Psoas muscle (tissue), 8 donors: ENCODE measurements around the gene STK40. TPM values are rescaled to one million over a fixed set of nuclear protein-coding genes. Genes with fewer than 3 reads are reported as not detected.

Source experiments
- ATAC-seq, 4 donors: fragments of 200-7000 bp; cut with Tn5 transposase; one replicate each; pipeline ENCODE4 v1.9.1; 2020; ENCODE audit warnings: moderate library complexity in 3 of 4, mild to moderate bottlenecking in 2 of 4
- DNase-seq, 2 donors: peaks; one replicate each; pipeline ENCODE4 v3.0.0-alpha.2; 2020
- H3K27ac ChIP-seq: fragments of 200-600 bp; one replicate; pipeline ENCODE4 v1.8.0; 2022
- H3K27me3 ChIP-seq, 3 donors: fragments of 200-600 bp in 1 of 3; one replicate each; pipeline versions ENCODE4 v1.6.1 to v1.8.0; 2013 to 2022; ENCODE audit warnings: low read length in 2 of 3, mild to moderate bottlenecking in 2 of 3, moderate library complexity in 1 of 3; ENCODE audit not compliant: insufficient read depth in 3 of 3
- H3K36me3 ChIP-seq, 2 donors: fragments of 200-600 bp in 1 of 2; one replicate each; pipeline versions ENCODE4 v1.6.1 to v1.8.0; 2013 to 2022; ENCODE audit warnings: low read depth in 1 of 2, mild to moderate bottlenecking in 1 of 2, moderate library complexity in 1 of 2; ENCODE audit not compliant: insufficient read depth in 1 of 2
- H3K4me1 ChIP-seq: fragments of 200-600 bp; one replicate; pipeline ENCODE4 v1.8.0; 2022
- H3K4me3 ChIP-seq: fragments of 200-600 bp; one replicate; pipeline ENCODE4 v1.8.0; 2022; ENCODE audit warnings: mild to moderate bottlenecking
- H3K9me3 ChIP-seq: fragments of 200-600 bp; one replicate; pipeline ENCODE4 v1.8.0; 2022
- WGBS, 3 donors: extraction: QIAGEN DNeasy Blood & Tissue Kit; methylation state at CpG; one replicate each; pipeline versions ENCODE4 v1.1.6 to v1.1.7; 2013; 5-methylcytosine and 5-hydroxymethylcytosine counted together
- intact Hi-C, 2 donors: fragments of 100-400 bp; cut with DNase I; formaldehyde crosslinking; loops; one replicate each; pipeline versions ENCODE4 v1.11.0 to v1.14.2; 2022
- polyA plus RNA-seq, 3 donors: library from polyadenylated mRNA; stranded (reverse); fragments of 200-250 nt; gene quantifications; one replicate each; pipeline ENCODE4 v1.2.3, GENCODE V29; 2013
- total RNA-seq, 4 donors: library from RNA; stranded (reverse); fragmentation: NEBNext Ultra II Directional in 2 of 4; extraction: Animal tissue kit (Norgen Biotek cat#: 25700) in 2 of 4; gene quantifications; one replicate each; pipeline versions ENCODE4 v1.2.1 to v1.2.4, GENCODE V29; 2021 to 2023
- TF ChIP-seq, protein P1 (sequence below): fragments of 200-600 bp; IDR thresholded peaks from one replicate; pipeline ENCODE4 v1.8.0; 2022; ENCODE audit warnings: antibody characterized with exemption
- donor health status: healthy with polysubstance abuse.
- donor health status: DM: no; HTN: no; CAD: no; lungs with moderate emphysema.
- donor health status: Bipolar disorder and iron deficiency.
- donor health status: healthy.
- donor health status: DM: yes; HTN: yes; CAD: no.
- donor health status: DM: no; HTN: no; CAD: no.
- donor health status: DM: no; HTN: no; CAD: no.
- donor health status: DM: yes; HTN: yes; CAD: no.

Gene STK40
- total and polyA plus RNA-seq, 7 donors = 84.4 to 312 (median 162) TPM

DNA sequence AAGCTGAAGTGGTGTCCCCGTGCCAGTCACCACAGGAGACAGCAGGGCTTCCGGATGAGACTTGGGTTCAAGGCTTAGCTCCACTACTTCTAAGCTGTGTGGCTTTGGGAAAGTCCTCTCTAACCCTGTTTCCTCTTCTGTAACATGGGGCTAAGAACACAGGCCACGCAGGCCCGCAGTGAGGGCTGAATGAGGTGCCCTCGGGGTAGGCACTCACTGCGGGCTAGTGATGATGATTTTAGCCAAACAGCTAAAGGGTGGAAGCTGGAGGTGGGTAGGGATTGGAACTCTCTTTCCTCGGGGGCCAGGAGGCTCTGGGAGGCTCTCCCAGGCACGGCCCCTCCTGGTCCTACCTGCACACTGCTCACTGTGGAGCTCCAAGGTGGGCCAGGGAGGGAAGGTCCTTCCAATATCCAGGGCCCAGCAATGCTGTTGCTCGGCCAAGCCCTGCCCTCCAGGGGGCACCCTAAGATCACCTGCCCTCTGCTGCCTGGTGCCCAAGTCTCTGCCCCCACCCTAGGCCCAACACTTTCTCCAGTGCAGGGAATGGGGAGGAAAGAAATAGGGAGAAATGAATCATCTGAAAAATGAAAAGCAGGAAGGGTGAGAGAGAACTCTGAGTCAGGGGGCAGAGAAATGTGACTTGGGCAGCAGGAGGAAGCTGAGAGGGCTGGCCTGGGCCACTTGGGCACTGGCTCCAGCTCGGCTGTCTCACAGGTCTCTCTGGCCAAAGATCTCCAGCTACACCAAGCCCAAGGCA lies 43.1 kb downstream of the STK40 start:
- peaks cover 38% of the 10 kb centered on the region for H3K4me1 ChIP-seq
- H3K27ac ChIP-seq = peak overlapping the region; percentile 78
- no peak overlapping the region for H3K4me3 ChIP-seq
- WGBS, 3 donors = 75 to 84% (median 81%) methylated on average over 10 of the region's 10 CpGs
- DNase-seq (peak; percentile 52 to 80), ATAC-seq (peak; percentile 58 to 67 (median 64))
- intact Hi-C loops = loop anchor here (1.0 to 5.0 kb wide), 3 partner anchors 13 to 80 kb away; no protein-coding TSS in a partner anchor
- no peaks in the 10 kb centered on the region for H3K27me3 ChIP-seq
- H3K36me3 ChIP-seq = peaks cover 8 to 82% of the 10 kb centered on the region in 2 donors
- no peaks in the 10 kb centered on the region for H3K9me3 ChIP-seq
- TF ChIP-seq, protein P1, sequence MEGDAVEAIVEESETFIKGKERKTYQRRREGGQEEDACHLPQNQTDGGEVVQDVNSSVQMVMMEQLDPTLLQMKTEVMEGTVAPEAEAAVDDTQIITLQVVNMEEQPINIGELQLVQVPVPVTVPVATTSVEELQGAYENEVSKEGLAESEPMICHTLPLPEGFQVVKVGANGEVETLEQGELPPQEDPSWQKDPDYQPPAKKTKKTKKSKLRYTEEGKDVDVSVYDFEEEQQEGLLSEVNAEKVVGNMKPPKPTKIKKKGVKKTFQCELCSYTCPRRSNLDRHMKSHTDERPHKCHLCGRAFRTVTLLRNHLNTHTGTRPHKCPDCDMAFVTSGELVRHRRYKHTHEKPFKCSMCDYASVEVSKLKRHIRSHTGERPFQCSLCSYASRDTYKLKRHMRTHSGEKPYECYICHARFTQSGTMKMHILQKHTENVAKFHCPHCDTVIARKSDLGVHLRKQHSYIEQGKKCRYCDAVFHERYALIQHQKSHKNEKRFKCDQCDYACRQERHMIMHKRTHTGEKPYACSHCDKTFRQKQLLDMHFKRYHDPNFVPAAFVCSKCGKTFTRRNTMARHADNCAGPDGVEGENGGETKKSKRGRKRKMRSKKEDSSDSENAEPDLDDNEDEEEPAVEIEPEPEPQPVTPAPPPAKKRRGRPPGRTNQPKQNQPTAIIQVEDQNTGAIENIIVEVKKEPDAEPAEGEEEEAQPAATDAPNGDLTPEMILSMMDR = peak; percentile 55

DNA sequence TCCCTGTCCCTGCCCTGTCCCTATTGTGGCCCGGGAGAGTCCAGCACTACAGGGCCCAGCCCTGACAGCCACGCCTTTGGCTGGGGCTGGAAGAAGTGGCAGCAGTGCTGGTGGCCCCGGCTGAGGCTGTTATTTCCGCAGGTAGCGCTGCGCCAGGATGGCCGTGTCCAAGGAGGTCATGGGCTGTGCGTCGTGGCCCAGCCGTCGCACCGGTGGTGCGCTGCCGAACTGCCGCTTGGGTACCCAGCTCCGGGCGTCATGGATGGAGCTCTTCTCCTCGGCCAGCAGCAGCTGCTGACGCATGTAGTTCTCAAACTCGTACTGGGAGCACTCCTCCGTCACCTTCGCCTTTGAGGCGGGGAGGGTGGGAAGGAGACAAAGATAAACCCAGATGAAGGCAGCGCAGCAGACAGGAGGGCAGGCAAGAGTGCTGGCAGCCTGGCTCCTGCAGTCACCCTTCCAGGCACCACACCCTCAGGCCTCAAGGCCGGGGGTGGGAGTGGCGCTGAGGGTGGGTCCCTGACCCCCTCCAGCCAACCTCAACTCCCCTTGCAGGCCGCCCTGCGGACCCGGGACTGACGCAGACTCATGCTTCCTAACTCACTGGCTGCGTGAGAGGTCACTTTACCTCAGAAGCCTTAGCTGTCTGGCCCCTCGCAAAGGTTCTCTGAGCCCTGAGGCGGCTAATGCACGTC lies 44.0 kb downstream of the STK40 start:
- H3K27me3 ChIP-seq = no peaks in the 10 kb centered on the region
- peaks cover 6 to 73% of the 10 kb centered on the region in 2 donors for H3K36me3 ChIP-seq
- H3K27ac ChIP-seq = no peak overlapping the region
- TF ChIP-seq, protein P1 = no peak
- peaks cover 38% of the 10 kb centered on the region for H3K4me1 ChIP-seq
- H3K4me3 ChIP-seq = no peak overlapping the region
- ATAC-seq (no peak), DNase-seq (peak in 1 of 2 donors; percentile 47)
- WGBS, 3 donors = 86 to 93% (median 91%) methylated on average over 33 to 34 of the region's 34 CpGs
- H3K9me3 ChIP-seq = no peaks in the 10 kb centered on the region
- intact Hi-C loops = loop anchor here (2.0 to 5.0 kb wide), 2 partner anchors 79 to 81 kb away; no protein-coding TSS in a partner anchor

DNA sequence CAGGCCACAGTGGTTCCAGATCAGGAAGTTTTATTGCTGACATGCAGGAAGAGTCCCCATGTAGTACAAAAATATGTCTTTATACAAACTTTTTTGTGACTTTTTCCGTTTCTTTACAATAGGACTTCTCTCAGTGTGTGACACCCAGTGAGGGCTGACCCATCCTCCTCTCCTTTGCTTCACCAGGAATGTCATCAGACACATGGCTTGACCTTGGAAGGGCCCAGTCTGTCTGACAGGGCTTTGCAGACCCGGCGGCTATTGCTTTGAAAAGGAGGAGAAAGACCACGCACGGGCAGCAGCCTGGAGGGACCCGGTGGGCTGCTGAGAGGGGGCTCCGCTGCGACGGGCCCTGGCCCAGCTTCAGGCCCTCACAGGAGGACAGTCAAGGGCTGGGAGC lies 46.1 kb downstream of the STK40 start:
- no peak overlapping the region for H3K27ac ChIP-seq
- intact Hi-C loops = loop anchor here in 1 of 2 donors (5.0 kb wide), 1 partner anchor 83 kb away; no protein-coding TSS in a partner anchor
- H3K4me3 ChIP-seq = no peak overlapping the region
- no peaks in the 10 kb centered on the region for H3K9me3 ChIP-seq
- no peaks in the 10 kb centered on the region for H3K27me3 ChIP-seq
- 76 to 84% (median 83%) methylated on average over 9 of the region's 9 CpGs for WGBS, 3 donors
- TF ChIP-seq, protein P1 = no peak
- H3K36me3 ChIP-seq = peaks cover 4 to 53% of the 10 kb centered on the region in 2 donors
- ATAC-seq = no peak
- peaks cover 26% of the 10 kb centered on the region for H3K4me1 ChIP-seq
- peak in 1 of 2 donors; percentile 32 for DNase-seq

DNA sequence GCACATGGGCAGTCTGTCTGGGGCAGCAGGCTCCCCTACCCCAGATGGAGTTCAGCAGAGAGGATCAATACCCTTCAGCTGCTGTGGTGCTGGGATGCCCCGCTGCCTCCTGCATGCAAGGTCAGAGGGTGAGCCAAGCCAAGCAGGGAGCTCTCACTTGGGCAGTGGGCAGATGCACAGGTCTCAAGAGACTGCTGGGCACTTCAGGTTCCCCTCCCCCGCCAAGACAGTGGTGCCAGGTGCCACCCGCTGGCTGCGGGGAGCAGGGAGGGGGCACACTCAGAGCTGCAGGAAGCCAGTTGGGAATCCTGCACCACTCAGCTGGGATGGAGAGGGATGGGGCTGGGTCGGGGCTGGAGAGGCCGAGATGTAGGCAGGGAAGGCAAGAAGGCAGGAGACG lies 46.5 kb downstream of the STK40 start:
- Histone ChIP-seq H3K27ac (no peak overlapping the region), H3K36me3 (peaks cover 4 to 49% of the 10 kb centered on the region in 2 donors), H3K9me3 (no peaks in the 10 kb centered on the region), H3K4me1 (peaks cover 22% of the 10 kb centered on the region), H3K4me3 (no peak overlapping the region), H3K27me3 (no peaks in the 10 kb centered on the region)
- intact Hi-C loops = no loop called here
- 67 to 76% (median 73%) methylated on average over 7 of the region's 7 CpGs for WGBS, 3 donors
- ATAC-seq (no peak), DNase-seq (peak in 1 of 2 donors; percentile 52)
- TF ChIP-seq, protein P1 = no peak
